Measurements from ENCODE around the gene EFNA5. TPM values are rescaled to one million over a fixed set of nuclear protein-coding genes. Genes with fewer than 3 reads are reported as not detected.

The EFNA5 gene
- total and polyA plus RNA-seq, 2 of the 8 experiments (the other 6 are each of a cell fraction or from before 2014, with no cell fraction given), result 9.6 to 21.8 TPM

GRCh38 chr5:107447587-107447986 lies 223.2 kb downstream of the EFNA5 start (continued):
- no peak for TF ChIP-seq SP1 (IDR thresholded peaks at IDR 0.05; ENCODE audit: low read depth, low read length)
- TF ChIP-seq ZNF274 (IDR thresholded peaks at IDR 0.05; ENCODE audit: borderline replicate concordance, extremely low read depth, low read length), result no peak
- no peak for TF ChIP-seq CHD7 (IDR thresholded peaks at IDR 0.05; ENCODE audit: insufficient replicate concordance, low read length)
- TF ChIP-seq SP4 (IDR thresholded peaks at IDR 0.05; ENCODE audit: low read length), result no peak
- TF ChIP-seq POLR2A (IDR thresholded peaks at IDR 0.05; ENCODE audit: control extremely low read depth in 1 of 2, low read depth in 2 of 2, low read length in 2 of 2), result no peak

Data from H1 (cell line).